PC-3 (cell line): ENCODE data around the gene VTI1A. TPM values are rescaled to one million over a fixed set of nuclear protein-coding genes. Genes with fewer than 3 reads are reported as not detected.

Experiments
- ATAC-seq: fragments of 200-7000 bp; cut with Tn5 transposase; 2 replicates; pipeline ENCODE4 v1.9.1; 2020; ENCODE audit warnings: mild to moderate bottlenecking, moderate library complexity
- BruUV-seq: library from RNA; stranded (reverse); fragments of 400-500 nt; replicated peaks from 2 replicates; lab custom pipeline; 2021; lab: Mats Ljungman, UMichigan
- CTCF ChIA-PET: fragments of 300-600 bp; sonication (Branson Sonifier 250); formaldehyde crosslinking; loops from one replicate; lab custom pipeline; 2022; ENCODE audit warnings: antibody characterized with exemption; lab: Charles Lee
- POLR2A ChIA-PET: fragments of 300-600 bp; sonication (Branson Sonifier 250); formaldehyde crosslinking; loops from one replicate; lab custom pipeline; 2022; ENCODE audit warnings: antibody characterized with exemption; ENCODE audit not compliant: unreplicated experiment; lab: Charles Lee
- DNase-seq: peaks from one replicate; pipeline ENCODE4 v3.0.0-alpha.2; 2015
- H2AFZ ChIP-seq: fragments of 300-600 bp; sonication (generic); 2 replicates; pipeline ENCODE4 v1.6.0; 2016; ENCODE audit warnings: antibody characterized with exemption, low read length
- H3F3A ChIP-seq: fragments of 300-600 bp; sonication (generic); one replicate; pipeline ENCODE4 v1.6.0; 2017; ENCODE audit warnings: antibody characterized with exemption, low read length, control low read depth, mild to moderate bottlenecking; ENCODE audit not compliant: unreplicated experiment
- H3K27ac ChIP-seq: fragments of 300-600 bp; sonication (generic); 2 replicates; pipeline ENCODE4 v1.5.1; 2016; ENCODE audit warnings: mild to moderate bottlenecking, low read length
- H3K27me3 ChIP-seq: fragments of 300-600 bp; sonication (generic); 2 replicates; pipeline ENCODE4 v1.6.1; 2016; ENCODE audit warnings: low read length, mixed read lengths
- H3K36me3 ChIP-seq: fragments of 300-600 bp; sonication (generic); 2 replicates; pipeline ENCODE4 v1.6.1; 2016; ENCODE audit warnings: low read depth, mixed run types, low read length, mixed read lengths
- H3K4me1 ChIP-seq: fragments of 300-600 bp; sonication (generic); 2 replicates; pipeline ENCODE4 v1.5.1; 2016; ENCODE audit warnings: low read length; ENCODE audit not compliant: insufficient read depth
- H3K4me2 ChIP-seq: fragments of 300-600 bp; sonication (generic); 2 replicates; pipeline ENCODE4 v1.6.0; 2016; ENCODE audit warnings: low read length
- H3K4me3 ChIP-seq: fragments of 300-600 bp; sonication (generic); 2 replicates; pipeline ENCODE4 v1.5.1; 2016; ENCODE audit warnings: mild to moderate bottlenecking, low read length, mixed read lengths
- H3K79me2 ChIP-seq: fragments of 300-600 bp; sonication (generic); 2 replicates; pipeline ENCODE4 v1.6.1; 2017; ENCODE audit warnings: low read length, mixed read lengths
- H3K9ac ChIP-seq: fragments of 300-600 bp; sonication (generic); 2 replicates; pipeline ENCODE4 v1.6.0; 2016; ENCODE audit warnings: mild to moderate bottlenecking, low read length
- H3K9me2 ChIP-seq: fragments of 300-600 bp; sonication (generic); replicated peaks from 2 replicates; pipeline ENCODE4 v1.6.1; 2016; ENCODE audit warnings: mixed run types, low read length, mixed read lengths
- H3K9me3 ChIP-seq: fragments of 300-600 bp; sonication (generic); 2 replicates; pipeline ENCODE4 v1.6.1; 2016; ENCODE audit warnings: low read length, mixed read lengths
- H4K20me1 ChIP-seq: fragments of 300-600 bp; sonication (generic); 2 replicates; pipeline ENCODE4 v1.6.1; 2016; ENCODE audit warnings: low read length, mixed read lengths
- CTCF ChIP-seq: fragments of 300-600 bp; sonication (generic); conservative IDR thresholded peaks from 2 replicates; pipeline ENCODE4 v1.5.1; 2017; ENCODE audit warnings: antibody characterized with exemption, low read depth, mild to moderate bottlenecking, low read length
- EZH2 ChIP-seq: fragments of 300-600 bp; sonication (generic); IDR thresholded peaks from one replicate; pipeline ENCODE4 v1.6.1; 2017; ENCODE audit warnings: antibody characterized with exemption, mild to moderate bottlenecking, low read length; ENCODE audit not compliant: unreplicated experiment
- EZH2phosphoT487 ChIP-seq: fragments of 300-600 bp; sonication (generic); IDR thresholded peaks from 2 replicates; pipeline ENCODE4 v1.6.1; 2018; ENCODE audit warnings: mild to moderate bottlenecking, antibody characterized with exemption, low read length, borderline replicate concordance
- intact Hi-C: fragments of 100-400 bp; cut with micrococcal nuclease; formaldehyde crosslinking; loops from 2 replicates; pipeline ENCODE4 v1.9.0; 2023
- total RNA-seq: library from RNA; depleted of rRNA; stranded (reverse); fragments of >200 nt; gene quantifications from 2 replicates; pipeline ENCODE4 v1.2.3, GENCODE V29; 2014

Gene VTI1A
- total RNA-seq, 1 experiment from 2014 or later = 18.1 TPM

GRCh38 chr10:112790921-112791320, 343.9 kb downstream of the VTI1A start:
- no peaks in the 10 kb centered on the region for H4K20me1 ChIP-seq
- no peaks in the 10 kb centered on the region for H3K27me3 ChIP-seq
- H2AFZ ChIP-seq = no peak overlapping the region
- ChIA-PET POLR2A (no interaction called here), CTCF (no interaction called here)
- TF ChIP-seq CTCF (no peak), EZH2phosphoT487 (no peak)
- H3K9ac ChIP-seq = no peak overlapping the region
- H3K36me3 ChIP-seq = no peaks in the 10 kb centered on the region
- no TSS peak for BruUV-seq
- H3K9me2 ChIP-seq = no peaks in the 10 kb centered on the region
- no peak overlapping the region for H3K27ac ChIP-seq
- H3K4me1 ChIP-seq = peaks cover 17% of the 10 kb centered on the region
- H3K4me2 ChIP-seq = no peak overlapping the region
- ATAC-seq (no peak), DNase-seq (no peak)
- intact Hi-C loops = no loop called here
- H3F3A ChIP-seq = no peaks in the 10 kb centered on the region
- H3K9me3 ChIP-seq = peaks cover 7% of the 10 kb centered on the region; the same call in 1 of the 2 replicates
- H3K4me3 ChIP-seq = no peak overlapping the region
- H3K79me2 ChIP-seq = no peaks in the 10 kb centered on the region

GRCh38 chr10:112791447-112791846, 344.4 kb downstream of the VTI1A start:
- Histone ChIP-seq H2AFZ (no peak overlapping the region), H3F3A (no peaks in the 10 kb centered on the region), H3K36me3 (no peaks in the 10 kb centered on the region), H3K9me3 (peaks cover 7% of the 10 kb centered on the region; the same call in 1 of the 2 replicates), H3K27me3 (no peaks in the 10 kb centered on the region), H4K20me1 (no peaks in the 10 kb centered on the region), H3K79me2 (no peaks in the 10 kb centered on the region), H3K4me2 (no peak overlapping the region), H3K27ac (no peak overlapping the region), H3K9ac (no peak overlapping the region), H3K9me2 (no peaks in the 10 kb centered on the region), H3K4me3 (no peak overlapping the region), H3K4me1 (peaks cover 17% of the 10 kb centered on the region)
- ChIA-PET POLR2A (no interaction called here), CTCF (no interaction called here)
- ATAC-seq (no peak), DNase-seq (no peak)
- no TSS peak for BruUV-seq
- intact Hi-C loops = no loop called here
- TF ChIP-seq CTCF = no peak
- TF ChIP-seq EZH2 = no peak
- TF ChIP-seq EZH2phosphoT487 = no peak

DNA sequence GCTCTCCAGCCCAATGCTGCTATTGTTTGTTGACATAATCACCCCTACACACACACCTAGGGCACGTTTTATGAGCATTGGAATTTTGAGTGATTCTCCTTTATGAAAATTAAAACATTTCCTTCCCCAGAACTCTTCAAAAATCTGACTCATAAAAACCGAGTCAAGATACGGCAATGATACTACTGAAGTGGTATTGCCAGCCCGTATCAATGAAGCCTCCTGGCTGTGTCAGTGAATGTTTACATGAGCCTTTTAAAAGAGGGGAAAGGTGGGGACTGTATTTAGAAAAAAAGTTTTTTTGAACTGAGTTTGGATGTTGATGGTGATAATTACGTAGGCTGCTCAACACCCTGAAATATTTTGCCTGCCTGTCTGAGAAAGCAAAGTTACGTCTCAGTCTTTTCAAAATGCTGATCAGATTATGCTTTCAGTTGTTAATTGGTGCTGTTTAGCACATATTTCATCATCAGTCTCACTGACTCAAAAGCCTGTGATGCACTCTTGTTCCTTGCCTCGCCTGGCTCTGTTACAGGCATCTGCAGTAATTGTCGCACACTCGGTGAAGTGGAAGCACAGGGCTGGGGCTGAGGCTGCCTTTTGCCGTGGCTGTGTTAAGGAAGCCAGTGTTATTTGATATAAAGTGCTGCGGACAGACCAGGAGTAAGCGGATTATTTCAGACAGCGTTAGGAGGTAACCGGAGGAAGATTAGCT, 345.6 kb downstream of the VTI1A start:
- Histone ChIP-seq H3K4me1 (peaks cover 17% of the 10 kb centered on the region), H3K79me2 (no peaks in the 10 kb centered on the region), H4K20me1 (no peaks in the 10 kb centered on the region), H2AFZ (no peak overlapping the region), H3K9ac (no peak overlapping the region), H3K27ac (0 out of 2 replicates have a peak overlapping the region, but pooled peaks have one; percentile 7), H3F3A (no peaks in the 10 kb centered on the region), H3K4me2 (no peak overlapping the region), H3K27me3 (no peaks in the 10 kb centered on the region), H3K4me3 (no peak overlapping the region), H3K9me3 (peaks cover 7% of the 10 kb centered on the region; the same call in 1 of the 2 replicates), H3K36me3 (no peaks in the 10 kb centered on the region), H3K9me2 (no peaks in the 10 kb centered on the region)
- no TSS peak for BruUV-seq
- no peak for ATAC-seq
- POLR2A ChIA-PET = no interaction called here
- CTCF ChIA-PET = no interaction called here
- TF ChIP-seq EZH2phosphoT487 (no peak), CTCF (no peak), EZH2 (no peak)
- intact Hi-C loops = no loop called here
- DNase-seq = no peak
